ENCODE data around the gene POP5. TPM values are rescaled to one million over a fixed set of nuclear protein-coding genes. Genes with fewer than 3 reads are reported as not detected.
"Not testable (repeated sequence)": the region's sequence is repeated elsewhere in the genome, so short reads cannot be mapped to it uniquely, and the experiment has no call there.

POP5 gene
- total RNA-seq, 1 experiment from 2014 or later: 43.7 TPM

DNA sequence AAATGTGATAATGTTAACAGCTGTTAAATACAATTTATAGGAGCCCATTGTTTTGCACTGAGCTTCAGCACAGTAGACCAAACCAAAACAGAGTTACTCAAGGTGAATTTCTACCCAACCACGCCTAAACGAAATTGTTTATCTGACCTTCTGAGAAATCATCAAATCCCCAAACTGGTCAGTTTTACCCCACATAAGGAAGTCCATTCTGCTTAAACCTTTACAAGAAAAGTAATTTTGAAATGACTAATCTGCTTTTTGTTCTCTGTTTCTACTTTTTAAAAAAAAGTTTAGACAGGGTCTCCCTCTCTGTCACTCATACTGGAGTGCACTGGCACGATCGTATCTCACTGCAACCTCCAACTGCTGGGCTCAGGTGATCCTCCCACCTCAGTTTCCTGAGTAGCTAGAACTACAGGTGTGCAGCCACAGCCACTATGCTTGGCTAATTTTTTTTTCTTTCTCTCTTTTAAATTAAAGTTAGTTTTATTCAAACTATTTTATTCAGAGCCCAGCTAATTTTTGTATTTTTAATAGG lies 48.4 kb downstream of the POP5 start:
- Histone ChIP-seq H3K36me3 (ENCODE audit: control insufficient read depth, insufficient read depth, low read length) (no peaks in the 10 kb centered on the region), H3K27ac (ENCODE audit: low read length) (no peak overlapping the region), H3K27me3 (ENCODE audit: control insufficient read depth, insufficient read depth, low read length) (no peaks in the 10 kb centered on the region), H3K4me3 (ENCODE audit: low read depth in 2 of 2, low read length in 2 of 2) (no peak overlapping the region), H3K9me3 (ENCODE audit: control insufficient read depth, insufficient read depth, low read depth, low read length) (no peaks in the 10 kb centered on the region), H3K4me1 (ENCODE audit: control insufficient read depth, insufficient read depth, low read length) (peaks cover 18% of the 10 kb centered on the region)
- no peak for ATAC-seq
- DNase-seq (ENCODE audit: low read depth, low spot score): no peak
- in situ Hi-C loops (cut with HindIII; ENCODE audit: low pct_unique_long_range_greater_than_20kb, low sequenced_read_pairs): no loop called here
- intact Hi-C loops (cut with micrococcal nuclease; ENCODE audit: unreplicated experiment): no loop called here
- BruUV-seq (replicated peaks): no TSS peak
- POLR2A ChIA-PET: no interaction called here
- TF ChIP-seq, protein P1, sequence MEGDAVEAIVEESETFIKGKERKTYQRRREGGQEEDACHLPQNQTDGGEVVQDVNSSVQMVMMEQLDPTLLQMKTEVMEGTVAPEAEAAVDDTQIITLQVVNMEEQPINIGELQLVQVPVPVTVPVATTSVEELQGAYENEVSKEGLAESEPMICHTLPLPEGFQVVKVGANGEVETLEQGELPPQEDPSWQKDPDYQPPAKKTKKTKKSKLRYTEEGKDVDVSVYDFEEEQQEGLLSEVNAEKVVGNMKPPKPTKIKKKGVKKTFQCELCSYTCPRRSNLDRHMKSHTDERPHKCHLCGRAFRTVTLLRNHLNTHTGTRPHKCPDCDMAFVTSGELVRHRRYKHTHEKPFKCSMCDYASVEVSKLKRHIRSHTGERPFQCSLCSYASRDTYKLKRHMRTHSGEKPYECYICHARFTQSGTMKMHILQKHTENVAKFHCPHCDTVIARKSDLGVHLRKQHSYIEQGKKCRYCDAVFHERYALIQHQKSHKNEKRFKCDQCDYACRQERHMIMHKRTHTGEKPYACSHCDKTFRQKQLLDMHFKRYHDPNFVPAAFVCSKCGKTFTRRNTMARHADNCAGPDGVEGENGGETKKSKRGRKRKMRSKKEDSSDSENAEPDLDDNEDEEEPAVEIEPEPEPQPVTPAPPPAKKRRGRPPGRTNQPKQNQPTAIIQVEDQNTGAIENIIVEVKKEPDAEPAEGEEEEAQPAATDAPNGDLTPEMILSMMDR (IDR thresholded peaks at IDR 0.05): no peak
- TF ChIP-seq TCF7L2 (IDR thresholded peaks at IDR 0.05; ENCODE audit: low read depth, low read length) (no peak), POLR2AphosphoS5 (IDR thresholded peaks at IDR 0.05; ENCODE audit: low read depth, low read length) (no peak), SIN3A (IDR thresholded peaks at IDR 0.05; ENCODE audit: borderline replicate concordance, insufficient read depth, low read depth, low read length) (no peak)
- TF ChIP-seq, protein P2, sequence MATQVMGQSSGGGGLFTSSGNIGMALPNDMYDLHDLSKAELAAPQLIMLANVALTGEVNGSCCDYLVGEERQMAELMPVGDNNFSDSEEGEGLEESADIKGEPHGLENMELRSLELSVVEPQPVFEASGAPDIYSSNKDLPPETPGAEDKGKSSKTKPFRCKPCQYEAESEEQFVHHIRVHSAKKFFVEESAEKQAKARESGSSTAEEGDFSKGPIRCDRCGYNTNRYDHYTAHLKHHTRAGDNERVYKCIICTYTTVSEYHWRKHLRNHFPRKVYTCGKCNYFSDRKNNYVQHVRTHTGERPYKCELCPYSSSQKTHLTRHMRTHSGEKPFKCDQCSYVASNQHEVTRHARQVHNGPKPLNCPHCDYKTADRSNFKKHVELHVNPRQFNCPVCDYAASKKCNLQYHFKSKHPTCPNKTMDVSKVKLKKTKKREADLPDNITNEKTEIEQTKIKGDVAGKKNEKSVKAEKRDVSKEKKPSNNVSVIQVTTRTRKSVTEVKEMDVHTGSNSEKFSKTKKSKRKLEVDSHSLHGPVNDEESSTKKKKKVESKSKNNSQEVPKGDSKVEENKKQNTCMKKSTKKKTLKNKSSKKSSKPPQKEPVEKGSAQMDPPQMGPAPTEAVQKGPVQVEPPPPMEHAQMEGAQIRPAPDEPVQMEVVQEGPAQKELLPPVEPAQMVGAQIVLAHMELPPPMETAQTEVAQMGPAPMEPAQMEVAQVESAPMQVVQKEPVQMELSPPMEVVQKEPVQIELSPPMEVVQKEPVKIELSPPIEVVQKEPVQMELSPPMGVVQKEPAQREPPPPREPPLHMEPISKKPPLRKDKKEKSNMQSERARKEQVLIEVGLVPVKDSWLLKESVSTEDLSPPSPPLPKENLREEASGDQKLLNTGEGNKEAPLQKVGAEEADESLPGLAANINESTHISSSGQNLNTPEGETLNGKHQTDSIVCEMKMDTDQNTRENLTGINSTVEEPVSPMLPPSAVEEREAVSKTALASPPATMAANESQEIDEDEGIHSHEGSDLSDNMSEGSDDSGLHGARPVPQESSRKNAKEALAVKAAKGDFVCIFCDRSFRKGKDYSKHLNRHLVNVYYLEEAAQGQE (IDR thresholded peaks at IDR 0.05; ENCODE audit: insufficient read depth in 1 of 2, low read depth in 2 of 2, low read length in 1 of 2): no peak
- CTCF ChIA-PET: no interaction called here

DNA sequence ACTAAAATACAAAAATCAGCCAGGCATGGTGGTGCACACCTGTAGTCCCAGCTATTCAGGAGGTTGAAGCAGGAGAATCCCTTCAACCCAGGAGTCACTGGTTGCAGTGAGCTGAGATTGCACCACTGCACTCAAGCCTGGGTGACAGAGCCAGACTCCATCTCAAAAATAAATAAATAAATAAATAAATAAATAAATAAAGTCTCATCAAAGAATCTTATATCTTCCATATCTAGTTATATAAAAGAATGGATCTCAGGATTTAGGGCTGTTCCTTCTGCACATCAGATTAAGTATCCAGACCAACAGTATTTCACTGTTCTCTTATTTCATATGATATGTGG lies 50.8 kb downstream of the POP5 start:
- H3K4me1 ChIP-seq (ENCODE audit: control insufficient read depth, insufficient read depth, low read length); H3K9me3 ChIP-seq (ENCODE audit: control insufficient read depth, insufficient read depth, low read depth, low read length); intact Hi-C loops (cut with micrococcal nuclease; ENCODE audit: unreplicated experiment); DNase-seq (ENCODE audit: low read depth, low spot score); ATAC-seq; BruUV-seq (replicated peaks); H3K36me3 ChIP-seq (ENCODE audit: control insufficient read depth, insufficient read depth, low read length); in situ Hi-C loops (cut with HindIII; ENCODE audit: low pct_unique_long_range_greater_than_20kb, low sequenced_read_pairs); H3K27me3 ChIP-seq (ENCODE audit: control insufficient read depth, insufficient read depth, low read length); CTCF ChIA-PET: not testable (repeated sequence)
- Histone ChIP-seq H3K27ac (ENCODE audit: low read length) (peak overlapping the region; percentile 96), H3K4me3 (ENCODE audit: low read depth in 2 of 2, low read length in 2 of 2) (peak overlapping the region in 1 of 2 experiments; percentile 63; a peak in 2 of 4 replicates)
- POLR2A ChIA-PET: interaction anchor here (0.6 kb wide), 1 partner anchor 226 kb away, joined by 3 read pairs; no protein-coding TSS in a partner anchor

DNA sequence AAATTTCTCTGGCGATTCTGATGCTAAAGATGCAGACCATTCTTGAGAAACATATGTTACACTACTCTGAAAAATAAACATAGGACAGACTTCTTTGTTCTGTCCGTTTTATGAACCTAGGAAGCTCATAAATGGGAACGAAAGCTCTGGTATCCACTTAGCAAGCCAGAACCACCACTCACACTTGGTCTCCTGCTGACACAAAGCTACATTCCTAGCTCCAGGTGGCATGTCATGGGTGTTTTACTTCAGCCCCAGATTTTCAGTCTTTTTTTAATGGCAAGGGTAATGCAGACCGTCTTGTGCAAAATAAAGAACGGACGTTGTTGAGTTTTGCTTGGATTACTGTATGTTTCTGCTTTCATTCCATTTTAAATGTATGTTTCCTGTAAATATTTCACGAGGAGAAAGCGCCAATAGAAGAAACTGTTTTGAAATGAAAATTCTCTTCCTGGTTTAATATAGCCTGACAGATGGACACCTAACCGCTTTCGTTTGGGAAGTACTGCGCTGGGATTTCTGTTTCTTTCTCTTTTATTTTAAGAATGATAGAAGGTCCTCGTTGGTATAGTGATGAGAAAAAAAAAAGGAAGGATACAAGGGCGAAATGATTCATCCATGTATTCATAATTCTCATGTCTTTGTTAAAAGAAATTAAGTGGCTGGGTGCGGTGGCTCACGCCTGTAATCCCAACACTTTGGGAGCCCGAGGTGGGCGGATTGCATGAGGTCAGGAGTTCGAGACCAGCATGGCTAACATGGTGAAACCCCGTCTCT lies 51.4 kb downstream of the POP5 start:
- Histone ChIP-seq H3K4me1 (ENCODE audit: control insufficient read depth, insufficient read depth, low read length) (peaks cover 8% of the 10 kb centered on the region), H3K9me3 (ENCODE audit: control insufficient read depth, insufficient read depth, low read depth, low read length) (no peaks in the 10 kb centered on the region), H3K27me3 (ENCODE audit: control insufficient read depth, insufficient read depth, low read length) (no peaks in the 10 kb centered on the region), H3K4me3 (ENCODE audit: low read depth in 2 of 2, low read length in 2 of 2) (peak overlapping the region; percentile 63 to 77), H3K27ac (ENCODE audit: low read length) (peak overlapping the region; percentile 96), H3K36me3 (ENCODE audit: control insufficient read depth, insufficient read depth, low read length) (no peaks in the 10 kb centered on the region)
- ATAC-seq (peak; percentile 47), DNase-seq (ENCODE audit: low read depth, low spot score) (no peak)
- ChIA-PET CTCF (no interaction called here), POLR2A (interaction anchor here (0.6 to 1.2 kb wide), 2 partner anchors 67 to 225 kb away, joined by 3 to 5 read pairs; no protein-coding TSS in a partner anchor)
- TF ChIP-seq SIN3A (IDR thresholded peaks at IDR 0.05; ENCODE audit: borderline replicate concordance, insufficient read depth, low read depth, low read length) (no peak), TCF7L2 (IDR thresholded peaks at IDR 0.05; ENCODE audit: low read depth, low read length) (no peak), POLR2AphosphoS5 (IDR thresholded peaks at IDR 0.05; ENCODE audit: low read depth, low read length) (no peak)
- TF ChIP-seq, protein P1 (IDR thresholded peaks at IDR 0.05): no peak
- TF ChIP-seq, protein P2 (IDR thresholded peaks at IDR 0.05; ENCODE audit: insufficient read depth in 1 of 2, low read depth in 2 of 2, low read length in 1 of 2): no peak
- in situ Hi-C loops (cut with HindIII; ENCODE audit: low pct_unique_long_range_greater_than_20kb, low sequenced_read_pairs): no loop called here
- no TSS peak for BruUV-seq (replicated peaks)
- intact Hi-C loops (cut with micrococcal nuclease; ENCODE audit: unreplicated experiment): no loop called here
